IgD-negative memory B cell (primary cell): ENCODE measurements around the gene DLGAP1. TPM values are rescaled to one million over a fixed set of nuclear protein-coding genes. Genes with fewer than 3 reads are reported as not detected.

Source experiments
- H3K27ac Mint-ChIP-seq, 3 donors: one replicate each; pipeline ENCODE4 v1.8.0; 2020 to 2022; ENCODE audit warnings: mild to moderate bottlenecking in 3 of 3, mixed read lengths in 3 of 3, moderate library complexity in 1 of 3
- H3K27me3 Mint-ChIP-seq: one replicate; pipeline ENCODE4 v1.8.0; 2021; ENCODE audit warnings: mixed read lengths
- H3K36me3 Mint-ChIP-seq: one replicate; pipeline ENCODE4 v1.8.0; 2020; ENCODE audit warnings: mild to moderate bottlenecking, mixed read lengths
- H3K4me1 Mint-ChIP-seq, 3 donors: one replicate each; pipeline ENCODE4 v1.8.0; 2020 to 2022; ENCODE audit warnings: mixed read lengths in 3 of 3, mild to moderate bottlenecking in 1 of 3
- H3K4me3 Mint-ChIP-seq, 4 donors: one replicate each; pipeline ENCODE4 v1.8.0; 2020 to 2022; ENCODE audit warnings: mild to moderate bottlenecking in 4 of 4, mixed read lengths in 4 of 4, moderate library complexity in 3 of 4
- H3K9me3 Mint-ChIP-seq, 3 donors: one replicate each; pipeline ENCODE4 v1.8.0; 2020 to 2021; ENCODE audit warnings: mixed read lengths in 3 of 3, mild to moderate bottlenecking in 1 of 3
- polyA plus RNA-seq: library from polyadenylated mRNA; unstranded; fragments of 300-500 nt; fragmentation: Illumina TruSeq; gene quantifications from one replicate; pipeline ENCODE4 v1.2.3, GENCODE V29; 2021

DLGAP1 gene
- polyA plus RNA-seq, 1 donor from 2014 or later = not detected

DNA sequence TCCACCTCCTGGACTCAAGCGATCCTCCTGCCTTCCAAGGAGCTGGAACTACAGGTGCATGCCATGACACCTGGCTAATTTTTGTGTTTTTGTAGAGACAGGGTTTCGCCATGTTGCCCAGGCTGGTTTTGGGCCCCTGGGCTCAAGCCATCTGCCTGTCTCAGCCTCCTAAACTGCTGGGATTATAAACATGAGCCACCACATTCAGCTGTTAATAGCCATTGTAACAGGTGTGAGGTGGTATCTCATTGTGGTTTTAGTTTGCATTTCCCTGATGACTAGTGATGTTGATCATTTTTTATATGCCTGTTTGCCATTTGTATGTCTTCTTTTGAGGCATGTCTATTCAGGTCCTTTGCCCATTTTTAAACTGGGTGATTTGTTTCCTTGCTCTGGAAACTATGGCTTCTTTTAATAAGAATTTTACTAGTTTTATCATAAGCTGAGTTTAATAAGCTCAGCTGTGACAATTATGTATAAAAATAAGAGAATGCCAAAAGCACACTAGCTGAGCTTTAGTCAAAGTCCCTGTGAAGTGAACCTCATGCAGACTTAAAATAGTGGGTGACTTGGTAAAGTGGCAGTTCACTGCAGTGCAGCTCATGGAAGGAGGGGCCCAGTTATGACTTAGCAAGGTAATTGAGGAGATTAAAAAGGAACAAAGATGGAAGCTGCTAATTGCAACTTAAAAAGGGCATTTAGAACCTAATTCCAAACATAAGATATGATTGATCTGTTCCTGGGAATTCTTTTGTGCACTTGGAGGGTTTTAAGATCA lies 540.1 kb downstream of the DLGAP1 start:
- H3K4me1 Mint-ChIP-seq = no peaks in the 10 kb centered on the region
- H3K36me3 Mint-ChIP-seq = no peaks in the 10 kb centered on the region
- no peak overlapping the region for H3K27ac Mint-ChIP-seq
- H3K27me3 Mint-ChIP-seq = peaks cover 6% of the 10 kb centered on the region
- H3K9me3 Mint-ChIP-seq = peaks cover 0 to 3% (median 0%) of the 10 kb centered on the region in 3 donors
- H3K4me3 Mint-ChIP-seq = no peak overlapping the region

DNA sequence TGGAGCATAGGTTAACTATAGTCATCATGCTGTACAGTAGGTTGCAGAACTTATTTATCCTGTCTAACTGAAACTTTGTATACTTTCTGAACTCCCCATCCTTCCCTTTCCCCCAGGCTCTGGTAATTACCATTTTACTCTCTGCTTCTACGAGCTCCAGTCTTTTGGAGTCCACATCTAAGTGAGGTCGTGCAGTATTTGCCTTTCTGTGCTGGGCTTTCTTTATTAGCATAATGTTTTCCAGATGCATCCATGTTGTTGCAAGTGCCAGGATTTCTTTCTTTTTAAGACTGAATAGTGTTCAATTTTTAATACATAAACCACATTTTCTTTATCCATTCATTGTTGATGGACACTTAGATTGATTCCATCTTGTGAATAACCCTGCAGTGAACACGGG lies 541.0 kb downstream of the DLGAP1 start:
- H3K9me3 Mint-ChIP-seq = peaks cover 0 to 3% (median 0%) of the 10 kb centered on the region in 3 donors
- no peaks in the 10 kb centered on the region for H3K4me1 Mint-ChIP-seq
- peaks cover 5% of the 10 kb centered on the region for H3K27me3 Mint-ChIP-seq
- H3K36me3 Mint-ChIP-seq = no peaks in the 10 kb centered on the region
- no peak overlapping the region for H3K27ac Mint-ChIP-seq
- no peak overlapping the region for H3K4me3 Mint-ChIP-seq

DNA sequence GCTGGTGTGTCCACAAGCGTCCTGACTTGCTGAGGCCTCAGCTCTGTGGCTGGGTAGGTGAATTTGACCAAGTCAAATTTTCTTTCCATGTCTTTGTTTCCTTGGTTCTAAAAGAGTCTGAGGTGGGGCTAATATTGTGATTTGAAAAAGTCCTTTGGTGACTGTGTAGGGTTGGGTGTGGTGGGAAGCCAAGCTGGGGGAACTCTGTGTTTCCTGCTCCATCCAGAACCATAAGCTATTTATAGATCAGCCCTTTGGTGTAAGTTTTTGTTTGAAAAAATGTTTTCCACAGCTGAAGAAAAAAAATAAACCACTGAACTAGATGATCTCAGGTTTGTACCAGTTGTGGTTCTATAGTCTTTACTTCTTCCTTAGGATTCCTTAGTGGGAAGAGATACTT lies 542.4 kb downstream of the DLGAP1 start:
- H3K27me3 Mint-ChIP-seq = peaks cover 3% of the 10 kb centered on the region
- H3K9me3 Mint-ChIP-seq = peaks cover 0 to 2% (median 0%) of the 10 kb centered on the region in 3 donors
- no peak overlapping the region for H3K27ac Mint-ChIP-seq

DNA sequence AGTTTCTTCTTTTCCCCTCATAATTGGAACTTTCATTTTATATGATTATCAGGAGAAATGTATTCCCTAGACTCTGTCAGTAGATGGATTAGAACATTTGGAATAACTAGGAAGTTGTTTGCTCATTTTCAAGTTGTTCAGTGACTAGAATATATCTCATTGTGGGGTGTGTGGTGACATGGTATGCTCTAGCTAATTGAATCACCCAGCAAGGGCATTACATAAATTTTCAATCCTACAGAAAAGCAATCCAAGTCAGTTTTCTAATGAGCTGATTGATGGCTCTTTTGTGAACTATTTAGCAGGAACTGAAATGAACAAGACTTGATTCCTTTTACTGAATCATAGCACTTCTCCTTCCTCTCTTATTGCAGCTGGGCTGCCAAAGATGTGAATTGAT lies 543.7 kb downstream of the DLGAP1 start:
- H3K36me3 Mint-ChIP-seq = no peaks in the 10 kb centered on the region
- H3K9me3 Mint-ChIP-seq = peaks cover 0 to 2% (median 0%) of the 10 kb centered on the region in 3 donors
- no peak overlapping the region for H3K27ac Mint-ChIP-seq
- H3K4me1 Mint-ChIP-seq = no peaks in the 10 kb centered on the region
- H3K4me3 Mint-ChIP-seq = no peak overlapping the region
- no peaks in the 10 kb centered on the region for H3K27me3 Mint-ChIP-seq

More for the DNA sequence above, 542.4 kb downstream of the DLGAP1 start:
- Mint-ChIP-seq H3K36me3 (no peaks in the 10 kb centered on the region), H3K4me3 (no peak overlapping the region), H3K4me1 (no peaks in the 10 kb centered on the region)

DNA sequence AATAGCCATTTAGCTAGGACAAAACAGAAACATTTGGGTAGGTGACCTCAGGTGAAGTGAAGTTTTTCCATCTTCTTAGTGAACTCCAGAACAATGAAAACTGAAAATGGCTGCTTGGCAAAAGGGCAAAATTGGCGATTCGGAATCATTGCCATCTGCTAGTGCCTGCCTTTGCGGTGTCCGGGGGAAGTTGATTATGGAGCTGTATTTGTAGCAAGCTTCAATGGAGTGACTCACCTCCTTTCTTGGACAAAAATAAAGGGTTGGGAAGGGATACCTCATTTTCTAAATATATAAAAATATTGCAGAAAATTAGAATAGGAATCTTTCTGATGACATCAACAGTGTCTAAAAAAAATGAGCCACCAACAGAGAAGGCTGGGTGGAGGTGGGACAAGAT lies 544.6 kb downstream of the DLGAP1 start:
- peaks cover 0 to 2% (median 0%) of the 10 kb centered on the region in 3 donors for H3K9me3 Mint-ChIP-seq

DNA sequence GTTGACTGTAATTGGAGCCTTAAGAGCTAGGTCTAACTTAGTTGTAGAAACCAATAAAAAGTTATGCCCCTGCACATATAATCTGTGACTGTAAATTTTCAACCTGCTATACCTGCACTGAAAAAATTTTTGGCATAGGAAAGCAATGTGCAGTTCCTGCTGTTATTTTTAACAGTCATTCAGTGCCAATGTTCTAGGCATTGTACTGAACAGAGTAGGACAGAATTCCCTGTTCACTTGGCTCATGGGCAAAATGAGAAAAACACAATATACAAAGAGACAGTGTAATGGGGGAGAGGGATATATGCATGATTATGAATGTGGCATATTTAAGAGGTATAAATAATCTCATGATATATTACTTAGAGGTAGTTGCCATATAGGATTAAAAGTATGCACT lies 547.2 kb downstream of the DLGAP1 start:
- no peaks in the 10 kb centered on the region for H3K4me1 Mint-ChIP-seq
- no peak overlapping the region for H3K27ac Mint-ChIP-seq
- no peaks in the 10 kb centered on the region for H3K9me3 Mint-ChIP-seq
- H3K4me3 Mint-ChIP-seq = no peak overlapping the region
- H3K27me3 Mint-ChIP-seq = no peaks in the 10 kb centered on the region
- no peaks in the 10 kb centered on the region for H3K36me3 Mint-ChIP-seq

More for the DNA sequence above, 544.6 kb downstream of the DLGAP1 start:
- H3K4me1 Mint-ChIP-seq = no peaks in the 10 kb centered on the region
- no peak overlapping the region for H3K4me3 Mint-ChIP-seq
- no peaks in the 10 kb centered on the region for H3K27me3 Mint-ChIP-seq
- H3K36me3 Mint-ChIP-seq = no peaks in the 10 kb centered on the region
- H3K27ac Mint-ChIP-seq = no peak overlapping the region

DNA sequence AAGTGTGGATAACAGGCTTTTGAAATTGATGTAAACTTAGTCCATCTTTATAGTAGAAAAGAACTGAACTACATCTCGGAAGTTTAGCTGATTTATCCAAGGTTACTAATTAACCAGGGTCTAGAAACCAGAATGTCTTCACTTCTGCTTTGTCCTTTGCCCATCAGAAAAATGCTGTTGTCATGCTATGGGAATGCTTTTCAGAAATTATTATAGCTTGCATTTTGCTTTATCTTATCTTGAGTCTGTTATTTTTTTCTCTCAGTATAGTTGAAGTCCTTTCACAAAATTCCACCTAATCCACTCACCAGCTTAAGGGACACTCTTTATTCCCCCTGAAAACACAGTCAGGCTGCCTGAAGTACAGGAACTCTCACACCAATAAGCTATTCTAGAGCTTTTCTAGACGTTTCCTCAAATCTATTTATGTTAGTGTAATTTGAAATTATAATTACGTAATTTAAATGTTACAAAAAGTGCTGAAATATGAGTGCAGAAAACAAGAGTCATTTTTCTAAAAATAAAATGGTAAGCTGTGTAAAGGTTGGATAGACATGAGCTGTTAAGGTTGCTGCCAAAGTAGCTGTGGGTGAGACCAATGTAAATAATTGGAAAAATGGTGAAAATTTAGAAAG lies 548.9 kb downstream of the DLGAP1 start:
- no peaks in the 10 kb centered on the region for H3K36me3 Mint-ChIP-seq
- no peaks in the 10 kb centered on the region for H3K9me3 Mint-ChIP-seq
- peaks cover 1% of the 10 kb centered on the region for H3K27me3 Mint-ChIP-seq
- peak overlapping the region in 1 of 3 donors; percentile 41 for H3K27ac Mint-ChIP-seq
- no peaks in the 10 kb centered on the region for H3K4me1 Mint-ChIP-seq
- H3K4me3 Mint-ChIP-seq = no peak overlapping the region

DNA sequence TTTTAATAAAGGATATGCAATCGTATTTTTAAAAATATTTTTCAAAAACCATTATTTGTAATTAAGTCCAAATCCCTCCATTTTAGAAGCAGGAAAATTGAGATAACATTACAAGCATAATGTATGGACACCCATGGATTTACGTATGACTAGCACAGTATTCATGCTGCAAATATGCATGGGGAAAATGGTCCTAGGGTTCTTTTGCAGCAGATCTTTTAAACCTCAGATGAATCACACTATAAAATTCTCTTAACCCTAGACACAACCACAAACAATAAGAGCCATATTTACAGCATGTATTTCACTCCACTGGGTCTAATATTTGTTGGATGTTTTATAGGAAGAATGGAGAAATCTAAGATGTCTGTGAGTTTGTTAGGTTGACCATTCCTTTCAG lies 551.8 kb downstream of the DLGAP1 start:
- Mint-ChIP-seq H3K4me1 (no peaks in the 10 kb centered on the region), H3K9me3 (peaks cover 0 to 2% (median 0%) of the 10 kb centered on the region in 3 donors), H3K27me3 (peaks cover 1% of the 10 kb centered on the region), H3K36me3 (no peaks in the 10 kb centered on the region), H3K27ac (no peak overlapping the region), H3K4me3 (no peak overlapping the region)

DNA sequence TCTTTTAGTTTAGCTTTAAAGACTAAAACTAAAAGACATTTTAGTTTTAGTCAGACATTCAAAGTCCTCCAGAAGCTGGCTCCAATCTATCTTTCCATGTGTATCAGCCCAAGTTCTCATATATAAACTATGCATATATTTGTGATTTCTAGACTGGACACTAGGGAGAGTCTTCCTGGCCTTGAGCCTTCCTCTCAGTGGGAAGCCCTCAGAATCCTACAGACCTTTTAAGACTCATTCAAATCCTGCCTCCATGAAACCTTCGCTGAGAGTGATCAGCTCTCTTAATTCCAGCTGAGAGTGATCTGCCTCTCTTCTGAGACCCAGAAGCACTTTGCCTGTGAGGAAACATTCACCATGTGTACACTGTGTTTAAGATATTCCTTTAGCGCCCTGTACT lies 552.4 kb downstream of the DLGAP1 start:
- Mint-ChIP-seq H3K27me3 (peaks cover 1% of the 10 kb centered on the region), H3K9me3 (peaks cover 0 to 2% (median 0%) of the 10 kb centered on the region in 3 donors), H3K4me1 (no peaks in the 10 kb centered on the region), H3K36me3 (no peaks in the 10 kb centered on the region), H3K4me3 (no peak overlapping the region), H3K27ac (no peak overlapping the region)

DNA sequence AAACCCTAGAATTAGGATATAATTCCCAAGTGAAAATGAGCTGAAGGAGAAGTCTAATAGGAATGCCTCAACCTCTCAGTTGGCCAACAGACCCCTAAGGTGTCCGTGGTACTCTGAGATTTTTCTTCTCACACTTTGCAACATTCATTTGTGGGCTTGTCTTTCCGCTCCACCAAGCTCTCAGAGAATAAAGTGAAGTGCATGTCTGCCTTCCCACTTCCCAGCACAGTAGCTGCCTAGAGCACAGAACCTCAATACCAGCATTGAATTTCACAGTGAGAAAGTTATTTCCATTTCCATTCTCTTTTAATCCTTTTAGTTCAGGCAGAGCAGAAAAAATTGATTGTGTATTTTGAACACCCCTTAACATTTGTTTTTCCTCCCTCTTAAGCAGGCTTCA lies 553.3 kb downstream of the DLGAP1 start:
- H3K9me3 Mint-ChIP-seq = peaks cover 0 to 2% (median 0%) of the 10 kb centered on the region in 3 donors
- H3K36me3 Mint-ChIP-seq = no peaks in the 10 kb centered on the region
- H3K4me3 Mint-ChIP-seq = no peak overlapping the region
- H3K4me1 Mint-ChIP-seq = no peaks in the 10 kb centered on the region
- H3K27me3 Mint-ChIP-seq = peaks cover 1% of the 10 kb centered on the region
- no peak overlapping the region for H3K27ac Mint-ChIP-seq

DNA sequence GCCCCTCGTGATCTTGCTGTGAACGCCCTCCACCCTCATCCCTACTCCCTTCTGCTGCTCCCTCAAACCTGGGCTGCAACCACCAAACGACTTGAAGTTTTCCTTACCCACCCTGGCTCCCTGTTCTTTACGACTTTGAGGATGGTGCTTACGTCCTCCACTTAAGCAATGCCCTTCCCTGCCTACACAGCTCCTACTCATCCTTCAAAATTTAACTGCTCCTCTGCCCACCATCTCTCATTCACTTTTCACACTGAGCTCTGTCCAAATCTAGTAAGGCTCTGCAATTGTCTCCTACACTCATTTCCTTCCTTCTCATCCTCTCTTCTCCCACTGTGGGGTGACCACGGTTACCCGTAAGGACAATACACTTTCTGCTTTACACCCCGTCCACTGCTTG lies 554.1 kb downstream of the DLGAP1 start:
- Mint-ChIP-seq H3K36me3 (no peaks in the 10 kb centered on the region), H3K27me3 (peaks cover 1% of the 10 kb centered on the region), H3K27ac (no peak overlapping the region), H3K4me1 (no peaks in the 10 kb centered on the region), H3K9me3 (peaks cover 0 to 2% (median 0%) of the 10 kb centered on the region in 3 donors), H3K4me3 (no peak overlapping the region)

DNA sequence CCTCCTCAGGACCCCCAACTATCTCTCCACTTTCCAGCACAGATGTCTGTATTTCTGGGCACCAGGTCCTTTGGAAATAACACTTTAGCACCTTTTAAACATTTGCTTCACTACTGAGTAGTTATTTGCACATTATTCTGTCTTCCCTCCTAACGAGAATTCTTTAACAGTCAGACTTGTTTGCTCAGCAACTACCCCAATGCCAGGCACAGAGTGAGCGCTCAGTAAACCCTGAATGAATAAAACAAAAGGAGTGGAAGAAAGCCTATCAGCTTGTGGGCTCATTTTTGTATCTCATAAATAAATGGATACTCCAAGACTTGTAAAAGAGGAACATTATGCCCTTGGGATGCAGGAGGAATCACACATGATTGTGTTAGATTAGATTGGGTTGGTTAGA lies 554.8 kb downstream of the DLGAP1 start:
- peaks cover 0 to 2% (median 0%) of the 10 kb centered on the region in 3 donors for H3K9me3 Mint-ChIP-seq
- H3K27me3 Mint-ChIP-seq = peaks cover 1% of the 10 kb centered on the region
- H3K4me3 Mint-ChIP-seq = no peak overlapping the region
- H3K36me3 Mint-ChIP-seq = no peaks in the 10 kb centered on the region
- H3K4me1 Mint-ChIP-seq = no peaks in the 10 kb centered on the region
- H3K27ac Mint-ChIP-seq = no peak overlapping the region

DNA sequence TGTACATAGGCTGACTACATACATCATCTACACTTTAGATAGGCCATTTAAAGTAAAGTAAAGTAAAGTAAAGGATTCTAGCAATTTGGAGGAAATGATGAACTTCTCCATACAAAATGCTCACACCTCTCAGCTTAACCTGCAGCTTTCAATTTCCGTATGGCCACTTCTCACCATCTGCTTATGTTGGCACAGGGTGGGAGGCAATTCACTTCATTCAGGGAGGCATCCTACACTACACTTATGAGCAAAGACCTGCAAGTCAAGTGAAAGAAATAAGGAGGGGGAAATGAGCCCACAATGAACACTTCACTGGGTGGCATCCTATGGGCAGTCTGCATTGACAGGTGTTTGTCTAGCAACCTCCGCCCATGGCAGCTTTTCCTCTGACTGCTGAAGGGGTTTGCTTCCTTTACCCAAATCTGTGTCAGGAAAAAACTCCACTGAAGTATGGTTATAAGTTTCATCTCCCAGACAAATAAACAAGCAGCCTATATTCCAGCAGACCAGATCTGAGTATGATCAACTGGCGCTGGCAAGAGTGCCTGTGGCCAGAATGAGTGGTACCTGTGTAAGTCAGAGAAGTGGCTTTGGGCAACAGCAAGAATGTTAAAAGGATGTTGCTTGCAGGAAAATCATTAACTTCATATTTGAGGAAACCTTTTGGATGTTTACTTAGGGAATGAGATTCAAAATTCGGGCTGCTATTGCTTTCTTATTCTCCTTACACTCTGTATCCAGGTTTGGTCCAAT lies 556.1 kb downstream of the DLGAP1 start:
- Mint-ChIP-seq H3K4me1 (no peaks in the 10 kb centered on the region), H3K27ac (no peak overlapping the region), H3K4me3 (no peak overlapping the region), H3K36me3 (no peaks in the 10 kb centered on the region), H3K27me3 (peaks cover 1% of the 10 kb centered on the region), H3K9me3 (peaks cover 0 to 2% (median 0%) of the 10 kb centered on the region in 3 donors)

DNA sequence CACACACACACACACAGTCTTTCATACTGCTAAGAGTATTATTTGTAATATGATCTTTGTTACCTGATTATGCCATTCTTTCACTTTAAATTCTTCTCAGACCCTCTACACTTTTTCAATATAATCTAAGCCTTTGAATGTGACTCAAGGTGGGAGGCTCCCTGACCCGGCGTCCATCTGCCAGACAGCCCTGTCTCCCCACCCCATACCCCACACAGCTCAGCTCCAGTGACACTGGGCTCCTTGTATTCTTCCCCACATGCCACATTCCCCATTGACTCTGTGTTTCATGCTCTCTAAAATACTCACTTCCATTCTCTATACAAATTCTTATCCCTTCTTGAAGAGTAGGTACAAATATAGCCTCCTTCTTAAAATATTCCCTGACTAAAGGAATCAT lies 563.0 kb downstream of the DLGAP1 start:
- H3K36me3 Mint-ChIP-seq = peaks cover 3% of the 10 kb centered on the region
- H3K4me3 Mint-ChIP-seq = no peak overlapping the region
- H3K9me3 Mint-ChIP-seq = no peaks in the 10 kb centered on the region
- H3K27ac Mint-ChIP-seq = no peak overlapping the region
- H3K4me1 Mint-ChIP-seq = peaks cover 0 to 2% (median 0%) of the 10 kb centered on the region in 3 donors
- H3K27me3 Mint-ChIP-seq = no peaks in the 10 kb centered on the region

DNA sequence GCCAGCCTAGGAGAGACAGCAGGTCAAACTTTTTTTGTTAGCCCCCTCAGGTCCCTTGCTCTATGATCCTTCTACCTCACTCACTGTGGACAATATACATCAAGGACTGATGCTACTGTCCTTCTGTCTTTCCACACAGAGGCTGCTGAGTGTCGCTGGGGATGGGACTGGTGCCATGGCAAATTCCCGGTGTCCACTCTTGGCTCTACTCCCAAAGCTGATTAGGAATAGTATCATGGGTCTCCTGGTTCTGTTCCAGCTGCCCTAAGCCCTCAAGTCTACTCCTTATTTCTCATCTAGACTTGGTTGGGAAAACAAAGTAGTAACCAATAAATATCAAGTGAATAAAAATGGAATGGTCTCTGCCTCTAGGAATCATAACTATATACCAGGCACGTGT lies 563.9 kb downstream of the DLGAP1 start:
- no peaks in the 10 kb centered on the region for H3K9me3 Mint-ChIP-seq
- H3K36me3 Mint-ChIP-seq = peaks cover 3% of the 10 kb centered on the region
- H3K27me3 Mint-ChIP-seq = no peaks in the 10 kb centered on the region
- peaks cover 0 to 2% (median 0%) of the 10 kb centered on the region in 3 donors for H3K4me1 Mint-ChIP-seq
- no peak overlapping the region for H3K4me3 Mint-ChIP-seq
- no peak overlapping the region for H3K27ac Mint-ChIP-seq
